SK-N-SH (cell line): ENCODE results near the gene TIAM1. TPM values are rescaled to one million over a fixed set of nuclear protein-coding genes. Genes with fewer than 3 reads are reported as not detected.

Source experiments
- CTCF ChIA-PET: fragments of 300-600, 350-600 bp; formaldehyde crosslinking; extraction: SDS; loops from one replicate; lab custom pipeline; 2021; lab: Yijun Ruan, JAX
- POLR2A ChIA-PET: fragments of 350-600 bp; sonication (Branson Sonifier 250); formaldehyde crosslinking; extraction: SDS; loops from one replicate; lab custom pipeline; 2020; ENCODE audit warnings: antibody characterized with exemption, inconsistent platforms; lab: Yijun Ruan, JAX
- DNase-seq: peaks from one replicate; pipeline ENCODE4 v3.0.0; 2012
- H2AFZ ChIP-seq: fragments of 200-600 bp; sonication (generic); 2 replicates; pipeline ENCODE4 v1.8.1; 2016; ENCODE audit warnings: antibody characterized with exemption, mild to moderate bottlenecking, low read depth
- H3F3A ChIP-seq: fragments of 200-600 bp; sonication (generic); replicated peaks from 2 replicates; pipeline ENCODE3; 2016; ENCODE audit warnings: antibody characterized with exemption, mild to moderate bottlenecking; ENCODE audit not compliant: insufficient read depth
- H3K27ac ChIP-seq, 2 experiments: fragments of 200-500 bp in 1 of 2; fragments of 200-600 bp in 1 of 2; sonication (Bioruptor generic) in 1 of 2; sonication (generic), shearing (Covaris generic) in 1 of 2; 2 replicates each; pipeline versions ENCODE4 v1.5.1 to v1.6.1; 2014 to 2016; ENCODE audit warnings: low read depth in 2 of 2, inconsistent platforms in 1 of 2, low read length in 1 of 2, mild to moderate bottlenecking in 1 of 2, mixed read lengths in 1 of 2
- H3K27me3 ChIP-seq: fragments of 200-600 bp; sonication (generic), shearing (Covaris generic); 2 replicates; pipeline ENCODE4 v1.6.1; 2016; ENCODE audit warnings: mixed run types; ENCODE audit not compliant: insufficient read depth
- H3K36me3 ChIP-seq, 2 experiments: fragments of 200-500 bp in 1 of 2; fragments of 200-600 bp in 1 of 2; sonication (Bioruptor generic) in 1 of 2; sonication (generic) in 1 of 2; replicated peaks in 1 of 2; 2 replicates each; pipeline versions ENCODE3 to v1.5.1; 2014 to 2016; ENCODE audit warnings: low read length in 1 of 2, mild to moderate bottlenecking in 1 of 2; ENCODE audit not compliant: insufficient read depth in 2 of 2, control insufficient read depth in 1 of 2
- H3K4me1 ChIP-seq, 2 experiments: fragments of 200-500 bp in 1 of 2; fragments of 200-600 bp in 1 of 2; sonication (Bioruptor generic) in 1 of 2; sonication (generic), shearing (Covaris generic) in 1 of 2; 2 replicates each; pipeline versions ENCODE4 v1.5.1 to v1.6.1; 2014 to 2016; ENCODE audit warnings: low read depth in 1 of 2, low read length in 1 of 2, mixed run types in 1 of 2; ENCODE audit not compliant: insufficient read depth in 2 of 2, control insufficient read depth in 1 of 2
- H3K4me2 ChIP-seq: fragments of 200-600 bp; sonication (generic), shearing (Covaris generic); 2 replicates; pipeline ENCODE4 v1.6.1; 2017; ENCODE audit warnings: mixed run types
- H3K4me3 ChIP-seq, 2 experiments: fragments of 200-500 bp in 1 of 2; fragments of 200-600 bp in 1 of 2; sonication (Bioruptor generic) in 1 of 2; sonication (generic), shearing (Covaris generic) in 1 of 2; 2 replicates each; pipeline versions ENCODE4 v1.5.1 to v1.8.1; 2014 to 2016; ENCODE audit warnings: low read depth in 2 of 2, inconsistent platforms in 1 of 2, low read length in 1 of 2, mild to moderate bottlenecking in 1 of 2, mixed read lengths in 1 of 2, moderate library complexity in 1 of 2
- H3K79me2 ChIP-seq: fragments of 200-600 bp; sonication (generic); 2 replicates; pipeline ENCODE4 v1.8.1; 2017; ENCODE audit warnings: mild to moderate bottlenecking; ENCODE audit not compliant: insufficient read depth
- H3K9ac ChIP-seq: fragments of 200-600 bp; sonication (generic); 2 replicates; pipeline ENCODE4 v1.6.1; 2017; ENCODE audit warnings: mixed run types
- H3K9me2 ChIP-seq: fragments of 200-600 bp; sonication (generic); 2 replicates; pipeline ENCODE4 v1.6.1; 2017; ENCODE audit warnings: mixed run types
- H3K9me3 ChIP-seq: fragments of 200-600 bp; sonication (generic); 2 replicates; pipeline ENCODE4 v1.6.1; 2017; ENCODE audit warnings: mixed run types, mild to moderate bottlenecking, moderate library complexity
- H4K20me1 ChIP-seq: fragments of 200-600 bp; sonication (generic); 2 replicates; pipeline ENCODE4 v1.6.1; 2017; ENCODE audit warnings: mild to moderate bottlenecking, mixed run types; ENCODE audit not compliant: insufficient read depth
- CHD2 ChIP-seq: fragments of 150-350 bp; IDR thresholded peaks from 2 replicates; pipeline ENCODE4 v1.6.1; 2018; ENCODE audit warnings: low read length; ENCODE audit not compliant: partially characterized antibody
- EP300 ChIP-seq, 2 experiments: IDR thresholded peaks; 2 replicates each; pipeline versions ENCODE4 v1.4.0 to v1.6.1; 2012; ENCODE audit warnings: borderline replicate concordance in 1 of 2, low read depth in 1 of 2, low read length in 1 of 2
- EZH2phosphoT487 ChIP-seq: fragments of 200-600 bp; sonication (generic); IDR thresholded peaks from 2 replicates; pipeline ENCODE4 v1.6.1; 2017; ENCODE audit warnings: low read depth, mixed run types, mild to moderate bottlenecking, antibody characterized with exemption, moderate library complexity, borderline replicate concordance
- FOSL2 ChIP-seq: IDR thresholded peaks from 2 replicates; pipeline ENCODE4 v1.4.0; 2012; ENCODE audit warnings: low read depth, mild to moderate bottlenecking, moderate library complexity, borderline replicate concordance
- MAX ChIP-seq: IDR thresholded peaks from 2 replicates; pipeline ENCODE4 v1.4.0; 2012; ENCODE audit warnings: low read depth
- MEF2A ChIP-seq: IDR thresholded peaks from 2 replicates; pipeline ENCODE4 v1.4.0; 2012; ENCODE audit warnings: low read depth, borderline replicate concordance
- RAD21 ChIP-seq: IDR thresholded peaks from 2 replicates; pipeline ENCODE4 v1.6.1; 2012; ENCODE audit warnings: mild to moderate bottlenecking, low read length
- RCOR1 ChIP-seq: fragments of 150-350 bp; IDR thresholded peaks from 2 replicates; pipeline ENCODE4 v1.6.1; 2017; ENCODE audit warnings: antibody characterized with exemption, low read length
- REST ChIP-seq: IDR thresholded peaks from 2 replicates; pipeline ENCODE4 v1.6.1; 2012; ENCODE audit warnings: mild to moderate bottlenecking, low read depth, low read length, moderate library complexity
- RFX5 ChIP-seq: IDR thresholded peaks from 2 replicates; pipeline ENCODE4 v1.6.1; 2012; ENCODE audit warnings: mild to moderate bottlenecking, improper control_type of control experiment, low read length
- RXRA ChIP-seq: IDR thresholded peaks from 2 replicates; pipeline ENCODE4 v1.4.0; 2012; ENCODE audit warnings: low read depth, mild to moderate bottlenecking, borderline replicate concordance
- SIN3A ChIP-seq: IDR thresholded peaks from 2 replicates; pipeline ENCODE4 v1.6.1; 2012; ENCODE audit warnings: low read depth, mild to moderate bottlenecking, low read length, moderate library complexity, borderline replicate concordance
- SMC3 ChIP-seq: IDR thresholded peaks from 2 replicates; pipeline ENCODE4 v1.6.1; 2012; ENCODE audit warnings: low read depth, low read length, improper control_type of control experiment
- TAF1 ChIP-seq: IDR thresholded peaks from 2 replicates; pipeline ENCODE4 v1.6.1; 2012; ENCODE audit warnings: low read depth, mild to moderate bottlenecking, low read length, moderate library complexity, borderline replicate concordance
- TCF12 ChIP-seq: IDR thresholded peaks from 2 replicates; pipeline ENCODE4 v1.4.0; 2012
- TEAD4 ChIP-seq: IDR thresholded peaks from 2 replicates; pipeline ENCODE4 v1.4.0; 2012; ENCODE audit warnings: mild to moderate bottlenecking, borderline replicate concordance; ENCODE audit not compliant: insufficient read depth
- USF2 ChIP-seq: fragments of 150-350 bp; IDR thresholded peaks from 2 replicates; pipeline ENCODE4 v1.6.1; 2017; ENCODE audit warnings: antibody characterized with exemption, low read length, low read depth, borderline replicate concordance
- YY1 ChIP-seq: IDR thresholded peaks from 2 replicates; pipeline ENCODE4 v1.4.0; 2012; ENCODE audit warnings: low read depth, mild to moderate bottlenecking
- ZBTB33 ChIP-seq: IDR thresholded peaks from 2 replicates; pipeline ENCODE4 v1.4.0; 2012; ENCODE audit warnings: low read depth, borderline replicate concordance
- WGBS: methylation state at CpG from one replicate; pipeline ENCODE4 v1.1.6; 2017; ENCODE audit warnings: low lambda C conversion rate; 5-methylcytosine and 5-hydroxymethylcytosine counted together
- polyA plus RNA-seq, 3 experiments: library from polyadenylated mRNA; depleted of rRNA; stranded (reverse); fragments of >200 nt; gene quantifications; 2 replicates each; pipeline ENCODE4 v1.2.3, GENCODE V29; 2012

The TIAM1 gene
- polyA plus RNA-seq, 1 of the 3 experiments (the other 2 are of a cell fraction): 1.7 TPM

- peaks cover 0 to 4% of the 10 kb centered on the region in 2 experiments; a peak in 1 of 4 replicates for H3K4me1 ChIP-seq
- no peak overlapping the region for H3K9ac ChIP-seq
- no peaks in the 10 kb centered on the region for H3F3A ChIP-seq
- no peak overlapping the region for H2AFZ ChIP-seq
- no peaks in the 10 kb centered on the region for H3K9me3 ChIP-seq
- no peaks in the 10 kb centered on the region for H3K36me3 ChIP-seq
- no peak for TF ChIP-seq RCOR1
- TF ChIP-seq TEAD4: no peak
- no peak for TF ChIP-seq SMC3
- TF ChIP-seq RAD21: no peak
- no peak for TF ChIP-seq MAX
- TF ChIP-seq MEF2A: no peak
- TF ChIP-seq CHD2: no peak
- H3K27ac ChIP-seq: no peak overlapping the region
- ChIA-PET POLR2A (no interaction called here), CTCF (interaction anchor here (0.8 to 5.0 kb wide), 11 partner anchors 8 to 414 kb away, joined by 3 to 32 read pairs (median 5); no protein-coding TSS in a partner anchor)
- H3K4me3 ChIP-seq: no peak overlapping the region
- no peaks in the 10 kb centered on the region for H3K9me2 ChIP-seq
- no peak for DNase-seq
- no peaks in the 10 kb centered on the region for H4K20me1 ChIP-seq
- no peak overlapping the region for H3K4me2 ChIP-seq
- no peaks in the 10 kb centered on the region for H3K27me3 ChIP-seq
- 78% methylated on average over 5 of the region's 5 CpGs for WGBS
- H3K79me2 ChIP-seq: no peaks in the 10 kb centered on the region
These were observed 153.5 kb downstream of the TIAM1 start for GRCh38 chr21:31190516-31190915.

- H2AFZ ChIP-seq: no peak overlapping the region
- CTCF ChIA-PET: interaction anchor here (1.1 to 1.2 kb wide), 2 partner anchors 34 to 393 kb away, joined by 3 to 5 read pairs; no protein-coding TSS in a partner anchor
- no peaks in the 10 kb centered on the region for H3K27me3 ChIP-seq
- H3K27ac ChIP-seq: no peak overlapping the region
- H3K9me2 ChIP-seq: no peaks in the 10 kb centered on the region
- POLR2A ChIA-PET: no interaction called here
- no peak for TF ChIP-seq EZH2phosphoT487
- TF ChIP-seq RXRA: no peak
- TF ChIP-seq ZBTB33: no peak
- TF ChIP-seq USF2: no peak
- TF ChIP-seq REST: no peak
- TF ChIP-seq EP300 (IDR thresholded peaks at IDR 0.05; ENCODE audit: borderline replicate concordance in 1 of 2, low read depth in 1 of 2, low read length in 1 of 2): no peak
- no peak for TF ChIP-seq RFX5
- no peak for TF ChIP-seq YY1
- no peak for TF ChIP-seq SIN3A
- TF ChIP-seq MEF2A: no peak
- no peak for TF ChIP-seq TAF1
- TF ChIP-seq RAD21: no peak
- TF ChIP-seq FOSL2: no peak
- no peak for TF ChIP-seq TCF12
- no peaks in the 10 kb centered on the region for H3K9me3 ChIP-seq
- no peaks in the 10 kb centered on the region for H3K79me2 ChIP-seq
- H3F3A ChIP-seq: no peaks in the 10 kb centered on the region
- no peaks in the 10 kb centered on the region for H3K36me3 ChIP-seq
- WGBS: 62% methylated on average over 4 of the region's 4 CpGs
- no peak for DNase-seq
- H3K4me1 ChIP-seq: peaks cover 0 to 11% of the 10 kb centered on the region in 2 experiments; a peak in 1 of 4 replicates
- H3K4me3 ChIP-seq: no peak overlapping the region
- no peak overlapping the region for H3K9ac ChIP-seq
- no peak overlapping the region for H3K4me2 ChIP-seq
- H4K20me1 ChIP-seq: no peaks in the 10 kb centered on the region
These were observed 156.6 kb downstream of the TIAM1 start for GRCh38 chr21:31187499-31187898.
